ENCODE measurements around the gene MYL12B.

The MYL12B gene

GRCh38 chr18:3319399-3319798 lies 57.5 kb downstream of the MYL12B start:
- H3K4me3 ChIP-seq (ENCODE audit: low read length): no peak overlapping the region
- TF ChIP-seq CTCF (conservative IDR thresholded peaks at IDR 0.05; ENCODE audit: low read depth, low read length): no peak
- DNase-seq (ENCODE audit: low read depth): no peak

GRCh38 chr18:3319894-3320454 lies 58.0 kb downstream of the MYL12B start:
- no peak for TF ChIP-seq CTCF (conservative IDR thresholded peaks at IDR 0.05; ENCODE audit: low read depth, low read length)
- no peak for DNase-seq (ENCODE audit: low read depth)
- H3K4me3 ChIP-seq (ENCODE audit: low read length): no peak overlapping the region

- TF ChIP-seq CTCF (conservative IDR thresholded peaks at IDR 0.05; ENCODE audit: low read depth, low read length): no peak
- peak; percentile 91 for DNase-seq (ENCODE audit: low read depth)
- no peak overlapping the region for H3K4me3 ChIP-seq (ENCODE audit: low read length)
These were observed 59.3 kb downstream of the MYL12B start for GRCh38 chr18:3321133-3321812.

- no peak overlapping the region for H3K4me3 ChIP-seq (ENCODE audit: low read length)
- DNase-seq (ENCODE audit: low read depth): no peak
- no peak for TF ChIP-seq CTCF (conservative IDR thresholded peaks at IDR 0.05; ENCODE audit: low read depth, low read length)
These were observed 62.0 kb downstream of the MYL12B start for GRCh38 chr18:3323900-3324299.
